ENCODE data around the gene B4GALT1.

Gene B4GALT1

GRCh38 chr9:33111631-33112030 is 55.5 kb downstream of the B4GALT1 start:
- CTCF ChIA-PET = interaction anchor here (0.6 kb wide), 1 partner anchor 15 kb away, joined by 3 read pairs; no protein-coding TSS in a partner anchor
- no peak for DNase-seq (ENCODE audit: extremely low spot score)
- TF ChIP-seq L3MBTL2 (conservative IDR thresholded peaks at IDR 0.05) (no peak), BHLHE40 (IDR thresholded peaks at IDR 0.05; ENCODE audit: borderline replicate concordance) (no peak), FOXA1 (IDR thresholded peaks at IDR 0.05) (no peak), ARNT (IDR thresholded peaks at IDR 0.05) (no peak), CTBP1 (IDR thresholded peaks at IDR 0.05; ENCODE audit: borderline replicate concordance) (no peak), LEF1 (IDR thresholded peaks at IDR 0.05; ENCODE audit: borderline replicate concordance) (no peak), FOXK2 (IDR thresholded peaks at IDR 0.05) (no peak), FOXM1 (IDR thresholded peaks at IDR 0.05; ENCODE audit: borderline replicate concordance) (no peak), NFRKB (IDR thresholded peaks at IDR 0.05) (no peak), ZNF384 (IDR thresholded peaks at IDR 0.05) (no peak), TARDBP (IDR thresholded peaks at IDR 0.05) (no peak), HDGF (IDR thresholded peaks at IDR 0.05; ENCODE audit: borderline replicate concordance) (no peak), ELF4 (IDR thresholded peaks at IDR 0.05) (no peak), SP1 (IDR thresholded peaks at IDR 0.05) (no peak), SUZ12 (IDR thresholded peaks at IDR 0.05) (no peak)
- TF ChIP-seq, protein P1, sequence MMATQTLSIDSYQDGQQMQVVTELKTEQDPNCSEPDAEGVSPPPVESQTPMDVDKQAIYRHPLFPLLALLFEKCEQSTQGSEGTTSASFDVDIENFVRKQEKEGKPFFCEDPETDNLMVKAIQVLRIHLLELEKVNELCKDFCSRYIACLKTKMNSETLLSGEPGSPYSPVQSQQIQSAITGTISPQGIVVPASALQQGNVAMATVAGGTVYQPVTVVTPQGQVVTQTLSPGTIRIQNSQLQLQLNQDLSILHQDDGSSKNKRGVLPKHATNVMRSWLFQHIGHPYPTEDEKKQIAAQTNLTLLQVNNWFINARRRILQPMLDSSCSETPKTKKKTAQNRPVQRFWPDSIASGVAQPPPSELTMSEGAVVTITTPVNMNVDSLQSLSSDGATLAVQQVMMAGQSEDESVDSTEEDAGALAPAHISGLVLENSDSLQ (IDR thresholded peaks at IDR 0.05) = no peak
- POLR2A ChIA-PET = no interaction called here

DNA sequence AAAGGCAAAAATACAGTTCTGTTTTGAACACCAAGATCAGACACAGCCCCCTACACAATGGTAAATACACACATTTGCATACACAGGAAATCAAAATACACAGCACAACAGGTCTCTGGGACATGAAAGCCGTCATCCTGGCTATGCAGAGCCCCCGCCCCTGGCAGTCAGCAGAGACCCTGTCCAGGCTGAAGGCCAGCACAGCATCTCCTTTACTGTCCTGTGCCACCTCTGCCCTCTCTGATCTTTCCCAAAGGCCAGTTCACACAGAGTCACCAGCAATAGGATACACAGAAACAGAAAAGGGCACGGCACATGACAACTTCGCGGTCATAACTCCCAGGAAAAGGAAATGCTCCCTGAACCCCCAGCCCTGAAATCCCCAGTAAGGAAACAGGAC is 56.5 kb downstream of the B4GALT1 start:
- ChIA-PET CTCF (interaction anchor here (0.6 kb wide), 1 partner anchor 16 kb away, joined by 3 read pairs; no protein-coding TSS in a partner anchor), POLR2A (no interaction called here)

GRCh38 chr9:33109850-33110595 is 57.1 kb downstream of the B4GALT1 start:
- ChIA-PET POLR2A (no interaction called here), CTCF (interaction anchor here (0.6 kb wide), 1 partner anchor 149 kb away, joined by 4 read pairs; no protein-coding TSS in a partner anchor)
- TF ChIP-seq BHLHE40 (IDR thresholded peaks at IDR 0.05; ENCODE audit: borderline replicate concordance) = no peak
- no peak for TF ChIP-seq TARDBP (IDR thresholded peaks at IDR 0.05)
- TF ChIP-seq FOXK2 (IDR thresholded peaks at IDR 0.05) = no peak
- no peak for TF ChIP-seq LEF1 (IDR thresholded peaks at IDR 0.05; ENCODE audit: borderline replicate concordance)
- TF ChIP-seq HDGF (IDR thresholded peaks at IDR 0.05; ENCODE audit: borderline replicate concordance) = no peak
- TF ChIP-seq, protein P1 (IDR thresholded peaks at IDR 0.05) = no peak
- no peak for DNase-seq (ENCODE audit: extremely low spot score)

More for the DNA sequence above, 56.5 kb downstream of the B4GALT1 start:
- DNase-seq (ENCODE audit: extremely low spot score) = no peak
- no peak for TF ChIP-seq ARNT (IDR thresholded peaks at IDR 0.05)
- TF ChIP-seq, protein P1 (IDR thresholded peaks at IDR 0.05) = no peak
- no peak for TF ChIP-seq SUZ12 (IDR thresholded peaks at IDR 0.05)
- TF ChIP-seq SP1 (IDR thresholded peaks at IDR 0.05) = no peak
- TF ChIP-seq FOXA1 (IDR thresholded peaks at IDR 0.05) = no peak
- no peak for TF ChIP-seq ELF4 (IDR thresholded peaks at IDR 0.05)

DNA sequence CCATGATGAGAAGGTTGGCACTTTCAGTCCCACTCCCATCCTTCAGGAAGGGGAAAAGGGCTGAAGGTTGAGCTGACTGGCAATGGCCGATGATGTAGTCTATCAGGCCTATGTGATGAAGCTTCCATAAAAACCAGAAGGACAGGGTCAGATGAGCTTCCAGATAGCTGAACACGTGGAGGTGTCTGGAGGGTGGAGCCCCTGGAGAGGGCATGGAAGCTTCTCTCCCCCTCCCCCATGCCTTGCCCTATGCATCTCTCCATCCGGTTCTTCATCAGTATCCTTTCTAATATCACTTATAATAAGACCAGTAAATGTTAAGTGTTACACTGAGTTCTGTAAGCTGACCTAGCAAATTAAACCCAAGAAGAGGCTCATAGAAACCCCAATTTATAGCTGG is 58.0 kb downstream of the B4GALT1 start:
- TF ChIP-seq, protein P1 (IDR thresholded peaks at IDR 0.05) = no peak
- TF ChIP-seq LEF1 (IDR thresholded peaks at IDR 0.05; ENCODE audit: borderline replicate concordance) (no peak), SUZ12 (IDR thresholded peaks at IDR 0.05) (no peak), ZNF384 (IDR thresholded peaks at IDR 0.05) (no peak), FOXM1 (IDR thresholded peaks at IDR 0.05; ENCODE audit: borderline replicate concordance) (no peak), TARDBP (IDR thresholded peaks at IDR 0.05) (no peak), ARNT (IDR thresholded peaks at IDR 0.05) (no peak), NFRKB (IDR thresholded peaks at IDR 0.05) (no peak), ELF4 (IDR thresholded peaks at IDR 0.05) (no peak), SP1 (IDR thresholded peaks at IDR 0.05) (no peak), FOXA1 (IDR thresholded peaks at IDR 0.05) (no peak), CTBP1 (IDR thresholded peaks at IDR 0.05; ENCODE audit: borderline replicate concordance) (no peak)
- ChIA-PET CTCF (interaction anchor here (0.6 kb wide), 1 partner anchor 150 kb away, joined by 4 read pairs; no protein-coding TSS in a partner anchor), POLR2A (no interaction called here)
- DNase-seq (ENCODE audit: extremely low spot score) = no peak

DNA sequence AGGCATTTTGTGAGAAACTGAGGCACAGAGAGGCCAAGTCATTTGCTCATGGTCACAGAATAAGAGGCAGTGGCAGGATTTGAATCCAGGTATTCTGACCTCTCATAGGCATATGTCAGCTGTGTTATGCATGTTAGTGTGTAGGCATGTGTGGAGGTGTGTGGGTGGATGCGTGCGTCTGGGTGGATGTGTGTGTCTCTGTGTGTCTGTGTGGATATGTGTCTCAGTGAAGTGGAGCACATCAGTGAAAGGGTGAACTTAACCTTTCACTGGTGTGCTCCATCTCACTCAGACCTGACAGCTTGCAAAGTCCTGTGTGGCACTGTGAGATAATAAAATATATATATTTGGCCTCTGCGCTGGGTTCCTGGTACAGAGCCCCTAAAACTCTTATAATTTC is 58.7 kb downstream of the B4GALT1 start:
- POLR2A ChIA-PET = no interaction called here
- TF ChIP-seq HDGF (IDR thresholded peaks at IDR 0.05; ENCODE audit: borderline replicate concordance) (no peak), BHLHE40 (IDR thresholded peaks at IDR 0.05; ENCODE audit: borderline replicate concordance) (no peak), NFRKB (IDR thresholded peaks at IDR 0.05) (no peak), ARNT (IDR thresholded peaks at IDR 0.05) (no peak), CTBP1 (IDR thresholded peaks at IDR 0.05; ENCODE audit: borderline replicate concordance) (no peak), FOXA1 (IDR thresholded peaks at IDR 0.05) (no peak), LEF1 (IDR thresholded peaks at IDR 0.05; ENCODE audit: borderline replicate concordance) (no peak), L3MBTL2 (conservative IDR thresholded peaks at IDR 0.05) (no peak), ELF4 (IDR thresholded peaks at IDR 0.05) (no peak), FOXM1 (IDR thresholded peaks at IDR 0.05; ENCODE audit: borderline replicate concordance) (no peak), ZNF384 (IDR thresholded peaks at IDR 0.05) (no peak), TARDBP (IDR thresholded peaks at IDR 0.05) (no peak), FOXK2 (IDR thresholded peaks at IDR 0.05) (no peak), SUZ12 (IDR thresholded peaks at IDR 0.05) (no peak), SP1 (IDR thresholded peaks at IDR 0.05) (no peak)
- TF ChIP-seq, protein P1 (IDR thresholded peaks at IDR 0.05) = no peak
- DNase-seq (ENCODE audit: extremely low spot score) = no peak
- CTCF ChIA-PET = no interaction called here

Measured in HEK293T (cell line).